H1 (cell line): ENCODE results near the gene RIN3. TPM values are rescaled to one million over a fixed set of nuclear protein-coding genes. Genes with fewer than 3 reads are reported as not detected.

Source experiments
- CTCF ChIA-PET: fragments of 300-600 bp; sonication (Branson Sonifier 250); formaldehyde crosslinking; loops from one replicate; lab custom pipeline; 2021; ENCODE audit not compliant: partially characterized antibody; lab: Charles Lee
- POLR2A ChIA-PET: fragments of 300-600 bp; sonication (Branson Sonifier 250); formaldehyde crosslinking; loops from one replicate; lab custom pipeline; 2021; ENCODE audit warnings: inconsistent platforms; ENCODE audit not compliant: partially characterized antibody; lab: Charles Lee
- DNase-seq, 2 experiments: peaks; one replicate each; pipeline versions ENCODE4 v3.0.0 to v3.0.0-alpha.2; 2010 to 2022; ENCODE audit warnings: low spot score in 2 of 2, low read depth in 1 of 2, mixed read lengths in 1 of 2
- FAIRE-seq: peaks from 2 replicates; lab custom pipeline; 2011; peaks lifted over from hg19 to GRCh38; lab: Jason Lieb, UNC
- H2AFZ ChIP-seq: 2 replicates; pipeline ENCODE4 v1.8.1; 2012; ENCODE audit warnings: low read length, inconsistent platforms
- H2AK5ac ChIP-seq: 2 replicates; pipeline ENCODE4 v1.6.1; 2013; ENCODE audit warnings: low read depth, low read length
- H2BK120ac ChIP-seq: replicated peaks from 2 replicates; pipeline ENCODE3; 2013; ENCODE audit warnings: low read depth, low read length, inconsistent platforms
- H2BK12ac ChIP-seq: 2 replicates; pipeline ENCODE4 v1.6.1; 2013; ENCODE audit warnings: low read depth, low read length
- H2BK15ac ChIP-seq: 2 replicates; pipeline ENCODE4 v1.6.1; 2013; ENCODE audit warnings: low read length
- H2BK20ac ChIP-seq: 2 replicates; pipeline ENCODE4 v1.6.1; 2013; ENCODE audit warnings: low read length
- H2BK5ac ChIP-seq: 2 replicates; pipeline ENCODE4 v1.6.1; 2013; ENCODE audit warnings: low read depth, low read length
- H3K14ac ChIP-seq: 2 replicates; pipeline ENCODE4 v1.6.1; 2013; ENCODE audit warnings: inconsistent platforms; ENCODE audit not compliant: insufficient read length
- H3K18ac ChIP-seq: 2 replicates; pipeline ENCODE4 v1.6.1; 2013; ENCODE audit warnings: low read length; ENCODE audit errors: extremely low read depth
- H3K23ac ChIP-seq: 2 replicates; pipeline ENCODE4 v1.6.1; 2013; ENCODE audit warnings: inconsistent platforms; ENCODE audit not compliant: insufficient read length
- H3K23me2 ChIP-seq: 2 replicates; pipeline ENCODE4 v1.6.1; 2013; ENCODE audit warnings: low read depth, low read length
- H3K27ac ChIP-seq: 2 replicates; pipeline ENCODE4 v1.6.1; 2011; ENCODE audit warnings: low read depth, low read length, inconsistent platforms
- H3K27me3 ChIP-seq, 4 experiments: replicated peaks in 1 of 4; 1 replicate in 1 of 4; 2 replicates in 3 of 4; pipeline versions ENCODE4 v1.6.1 to v1.8.1; 2011 to 2013; ENCODE audit warnings: low read length in 3 of 4, mild to moderate bottlenecking in 3 of 4, inconsistent platforms in 2 of 4, mixed read lengths in 2 of 4, moderate library complexity in 1 of 4; ENCODE audit not compliant: control insufficient read depth in 3 of 4, insufficient read depth in 3 of 4; ENCODE audit errors: extremely low read depth in 1 of 4
- H3K36me3 ChIP-seq, 4 experiments: 2 replicates each; pipeline versions ENCODE4 v1.6.1 to v1.8.1; 2011 to 2013; ENCODE audit warnings: mild to moderate bottlenecking in 4 of 4, low read length in 3 of 4, moderate library complexity in 2 of 4, control low read depth in 1 of 4, inconsistent platforms in 1 of 4; ENCODE audit not compliant: insufficient read depth in 4 of 4, control insufficient read depth in 2 of 4
- H3K4ac ChIP-seq: replicated peaks from 2 replicates; pipeline ENCODE3; 2013; ENCODE audit warnings: low read length, low read depth, mixed read lengths, inconsistent platforms; ENCODE audit not compliant: insufficient read length
- H3K4me1 ChIP-seq, 4 experiments: replicated peaks in 1 of 4; 1 replicate in 1 of 4; 2 replicates in 3 of 4; pipeline versions ENCODE4 v1.6.1 to v1.8.1; 2011 to 2013; ENCODE audit warnings: low read length in 3 of 4, inconsistent platforms in 2 of 4, mixed read lengths in 1 of 4; ENCODE audit not compliant: insufficient read depth in 4 of 4, control insufficient read depth in 3 of 4
- H3K4me2 ChIP-seq, 2 experiments: 2 replicates each; pipeline versions ENCODE4 v1.6.1 to v1.8.1; 2011 to 2013; ENCODE audit warnings: low read depth in 2 of 2, low read length in 2 of 2, control low read depth in 1 of 2, inconsistent platforms in 1 of 2, mild to moderate bottlenecking in 1 of 2; ENCODE audit not compliant: insufficient read depth in 1 of 2
- H3K4me3 ChIP-seq, 4 experiments: fragments of 200-600, 300-600 bp in 1 of 4; sonication (generic), shearing (Covaris generic), sonication (Bioruptor Twin) in 1 of 4; 2 replicates each; pipeline versions ENCODE4 v1.5.1 to v1.8.1; 2011 to 2016; ENCODE audit warnings: low read length in 4 of 4, low read depth in 3 of 4, control low read depth in 2 of 4, inconsistent platforms in 2 of 4, mild to moderate bottlenecking in 2 of 4, mixed read lengths in 1 of 4, moderate library complexity in 1 of 4; ENCODE audit not compliant: insufficient read depth in 2 of 4; ENCODE audit errors: extremely low read depth in 1 of 4
- H3K56ac ChIP-seq: replicated peaks from 2 replicates; pipeline ENCODE3; 2013; ENCODE audit warnings: low read depth, mild to moderate bottlenecking, mixed read lengths, low read length, inconsistent platforms; ENCODE audit not compliant: insufficient read length
- H3K79me1 ChIP-seq: 2 replicates; pipeline ENCODE4 v1.6.1; 2013; ENCODE audit warnings: low read depth, low read length, control low read depth
- H3K79me2 ChIP-seq, 2 experiments: 2 replicates each; pipeline versions ENCODE4 v1.6.1 to v1.8.1; 2012 to 2013; ENCODE audit warnings: low read length in 2 of 2, mild to moderate bottlenecking in 2 of 2, inconsistent platforms in 1 of 2; ENCODE audit not compliant: insufficient read depth in 2 of 2, control insufficient read depth in 1 of 2
- H3K9ac ChIP-seq, 4 experiments: replicated peaks in 1 of 4; 1 replicate in 1 of 4; 2 replicates in 3 of 4; pipeline versions ENCODE4 v1.6.1 to v1.8.1; 2011 to 2013; ENCODE audit warnings: low read depth in 3 of 4, low read length in 3 of 4, control low read depth in 2 of 4, mild to moderate bottlenecking in 2 of 4, moderate library complexity in 2 of 4, inconsistent platforms in 1 of 4; ENCODE audit errors: extremely low read depth in 1 of 4
- H3K9me3 ChIP-seq, 2 experiments: 2 replicates each; pipeline versions ENCODE4 v1.6.1 to v1.8.1; 2012 to 2013; ENCODE audit warnings: mild to moderate bottlenecking in 2 of 2, moderate library complexity in 2 of 2, control low read depth in 1 of 2, inconsistent platforms in 1 of 2, low read depth in 1 of 2, low read length in 1 of 2, mixed read lengths in 1 of 2; ENCODE audit not compliant: insufficient read depth in 2 of 2
- H4K20me1 ChIP-seq, 2 experiments: replicated peaks in 1 of 2; 2 replicates each; pipeline versions ENCODE3 to v1.8.1; 2011 to 2013; ENCODE audit warnings: inconsistent platforms in 2 of 2, low read length in 2 of 2, mild to moderate bottlenecking in 1 of 2; ENCODE audit not compliant: insufficient read depth in 2 of 2, control insufficient read depth in 1 of 2
- H4K5ac ChIP-seq: 2 replicates; pipeline ENCODE4 v1.6.1; 2013; ENCODE audit warnings: low read length, low read depth, mixed read lengths, inconsistent platforms; ENCODE audit not compliant: insufficient read length
- H4K8ac ChIP-seq: 2 replicates; pipeline ENCODE4 v1.8.0; 2013; ENCODE audit warnings: mild to moderate bottlenecking, moderate library complexity, low read length, inconsistent platforms; ENCODE audit not compliant: insufficient read depth; ENCODE audit errors: extremely low read depth
- H4K91ac ChIP-seq: replicated peaks from 2 replicates; pipeline ENCODE3; 2013; ENCODE audit warnings: low read length, mixed read lengths, inconsistent platforms; ENCODE audit not compliant: insufficient read length
- CEBPB ChIP-seq: IDR thresholded peaks from 2 replicates; pipeline ENCODE4 v1.6.1; 2012; ENCODE audit warnings: low read depth, low read length
- CHD2 ChIP-seq: IDR thresholded peaks from 2 replicates; pipeline ENCODE4 v1.6.1; 2012; ENCODE audit warnings: low read length, improper control_type of control experiment
- CTBP2 ChIP-seq: IDR thresholded peaks from 2 replicates; pipeline ENCODE4 v1.7.0; 2011; ENCODE audit warnings: borderline replicate concordance, mild to moderate bottlenecking, moderate library complexity, mixed read lengths, low read length; ENCODE audit not compliant: insufficient read depth, insufficient read length
- CTCF ChIP-seq, 3 experiments: IDR thresholded peaks; 1 replicate in 2 of 3; 2 replicates in 1 of 3; pipeline versions ENCODE4 v1.5.1 to v1.6.1; 2011; ENCODE audit warnings: low read length in 3 of 3, mild to moderate bottlenecking in 3 of 3, inconsistent platforms in 2 of 3, low read depth in 1 of 3, moderate library complexity in 1 of 3; ENCODE audit not compliant: insufficient read depth in 1 of 3; ENCODE audit errors: control extremely low read depth in 1 of 3
- EGR1 ChIP-seq: IDR thresholded peaks from 2 replicates; pipeline ENCODE4 v1.6.1; 2011; ENCODE audit warnings: low read depth, low read length, borderline replicate concordance
- MAFK ChIP-seq: IDR thresholded peaks from 2 replicates; pipeline ENCODE4 v1.6.1; 2012; ENCODE audit warnings: low read depth, mild to moderate bottlenecking, improper control_type of control experiment, low read length
- TEAD4 ChIP-seq: IDR thresholded peaks from 2 replicates; pipeline ENCODE4 v1.6.1; 2012; ENCODE audit warnings: low read depth, low read length, inconsistent platforms, mixed read lengths
- WGBS, 2 experiments: shearing (Covaris generic) in 1 of 2; methylation state at CpG; one replicate each; pipeline versions ENCODE4 v1.1.6 to v1.1.7; 2013 to 2015; ENCODE audit warnings: low lambda C conversion rate in 2 of 2, mixed read lengths in 2 of 2, inconsistent platforms in 1 of 2, low coverage in 1 of 2, missing lambda C conversion rate in 1 of 2; ENCODE audit not compliant: insufficient replicate concordance in 2 of 2, insufficient coverage in 1 of 2, insufficient read length in 1 of 2; ENCODE audit errors: extremely low coverage in 1 of 2, missing lambda C conversion rate in 1 of 2; 5-methylcytosine and 5-hydroxymethylcytosine counted together
- polyA plus RNA-seq, 7 experiments: library from polyadenylated mRNA; depleted of rRNA in 3 of 7; stranded (reverse) in 5 of 7; unstranded in 2 of 7; fragments of >200 nt in 5 of 7; fragments of 200-250 nt in 2 of 7; gene quantifications; 1 replicate in 5 of 7; 2 replicates in 1 of 7; 4 replicates in 1 of 7; pipeline versions ENCODE4 v1.2.1 to v1.2.3, GENCODE V29; 2011 to 2013; ENCODE audit warnings: missing spikeins in 2 of 7, mixed read lengths in 2 of 7
- total RNA-seq: library from RNA; stranded (reverse); fragmentation: NEBNext Ultra II Directional; extraction: Animal tissue kit (Norgen Biotek cat#: 25700); gene quantifications from 2 replicates; pipeline ENCODE4 v1.2.1, GENCODE V29; 2021

RIN3 gene
- total and polyA plus RNA-seq, 2 of the 8 experiments (the other 6 are each of a cell fraction or from before 2014, with no cell fraction given) = 0.59 to 1.5 TPM

DNA sequence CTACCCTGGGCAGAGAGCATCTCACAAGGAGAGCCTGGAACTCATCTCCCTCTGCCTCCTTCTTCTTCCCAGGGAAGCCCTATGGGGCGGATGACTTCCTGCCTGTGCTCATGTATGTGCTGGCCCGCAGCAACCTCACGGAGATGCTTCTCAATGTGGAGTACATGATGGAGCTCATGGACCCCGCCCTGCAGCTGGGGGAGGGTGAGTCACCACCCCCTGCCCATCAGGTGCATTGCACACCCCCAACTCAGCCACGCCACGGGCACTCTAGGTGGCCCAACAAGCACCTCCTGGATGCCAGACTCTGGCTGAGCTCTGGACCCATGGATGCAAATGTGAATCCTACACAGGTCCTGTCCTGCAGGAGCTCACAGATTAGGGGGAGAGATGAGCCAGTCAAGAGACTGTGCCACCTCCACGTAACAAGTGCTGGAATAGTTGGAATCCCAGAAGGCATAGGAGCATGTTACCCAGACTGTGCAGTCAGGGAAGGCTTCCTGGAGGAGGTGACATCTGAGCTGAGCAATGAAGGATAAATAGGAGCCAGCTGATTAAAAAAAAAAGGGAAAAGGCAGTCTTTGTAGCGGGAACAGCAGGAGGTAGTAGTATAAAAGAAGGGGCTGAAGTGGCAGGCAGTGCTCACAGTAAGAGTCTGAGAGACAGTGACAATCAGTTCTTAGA, 163.0 kb downstream of the RIN3 start:
- H3K23ac ChIP-seq = no peak overlapping the region
- H3K56ac ChIP-seq = no peak overlapping the region
- no peaks in the 10 kb centered on the region for H3K79me1 ChIP-seq
- no peaks in the 10 kb centered on the region for H3K79me2 ChIP-seq
- no peak overlapping the region for H3K4ac ChIP-seq
- no peak overlapping the region for H3K4me3 ChIP-seq
- FAIRE-seq = no peak
- no peak overlapping the region for H2AK5ac ChIP-seq
- no peak overlapping the region for H2BK15ac ChIP-seq
- H4K8ac ChIP-seq = no peak overlapping the region
- no peaks in the 10 kb centered on the region; a peak in 1 of 7 replicates for H3K4me1 ChIP-seq
- H3K9ac ChIP-seq = no peak overlapping the region
- H3K23me2 ChIP-seq = peaks cover 11% of the 10 kb centered on the region; the same call in 1 of the 2 replicates
- POLR2A ChIA-PET = no interaction called here
- H3K4me2 ChIP-seq = no peak overlapping the region
- H2BK120ac ChIP-seq = no peak overlapping the region
- H4K5ac ChIP-seq = no peak overlapping the region
- TF ChIP-seq CEBPB (no peak), MAFK (no peak), EGR1 (no peak), TEAD4 (no peak), CTBP2 (no peak), CTCF (IDR thresholded peaks at IDR 0.05; ENCODE audit: control extremely low read depth in 1 of 3, insufficient read depth in 1 of 3, low read depth in 1 of 3, low read length in 3 of 3) (no peak), CHD2 (no peak)
- TF ChIP-seq, all 59 proteins: peak for 0
- no peak for DNase-seq
- CTCF ChIA-PET = interaction anchor here (0.5 to 1.5 kb wide), 4 partner anchors 38 to 99 kb away, joined by 3 to 6 read pairs (median 3); no protein-coding TSS in a partner anchor
- no peak overlapping the region for H3K18ac ChIP-seq
- no peak overlapping the region for H2BK12ac ChIP-seq
- no peaks in the 10 kb centered on the region for H3K27me3 ChIP-seq
- no peaks in the 10 kb centered on the region for H3K9me3 ChIP-seq
- H3K14ac ChIP-seq = no peak overlapping the region
- peaks cover 0 to 4% of the 10 kb centered on the region in 2 experiments for H4K20me1 ChIP-seq
- no peak overlapping the region for H4K91ac ChIP-seq
- H2AFZ ChIP-seq = no peak overlapping the region
- H2BK20ac ChIP-seq = no peak overlapping the region
- no peak overlapping the region for H2BK5ac ChIP-seq
- no peak overlapping the region for H3K27ac ChIP-seq
- H3K36me3 ChIP-seq = no peaks in the 10 kb centered on the region
- WGBS, 2 experiments = 86% methylated on average over 8 of the region's 8 CpGs; no CpG with 5 or more reads in 1 of the 2 experiments
